Measurements from ENCODE around the gene ERC2.

ERC2 gene

DNA sequence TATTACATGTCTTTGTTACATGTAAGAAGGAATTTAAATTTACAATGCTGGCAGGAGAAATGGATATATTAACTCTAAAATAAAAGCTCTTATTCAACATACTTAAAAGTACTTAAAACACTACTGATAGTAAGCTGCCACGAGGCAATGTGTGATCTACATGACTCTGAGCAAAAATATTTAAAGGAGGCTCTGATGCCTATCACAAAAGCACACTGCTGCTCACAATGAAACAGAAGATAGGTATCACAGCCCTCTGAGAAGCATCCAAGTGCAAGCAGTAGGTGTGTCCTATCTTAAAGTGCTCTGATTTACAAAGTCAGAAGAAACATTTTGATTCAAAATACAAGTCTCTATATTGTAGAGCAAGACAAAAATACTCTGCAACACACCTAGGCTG, 610.0 kb downstream of the ERC2 start:
- DNase-seq (ENCODE audit: low spot score) (no peak), ATAC-seq (ENCODE audit: low read depth) (no peak)
- Histone ChIP-seq H3K27ac (ENCODE audit: poor library complexity, severe bottlenecking) (no peak overlapping the region), H3K27me3 (ENCODE audit: insufficient read depth, poor library complexity, severe bottlenecking) (no peaks in the 10 kb centered on the region), H3K9me3 (ENCODE audit: severe bottlenecking) (no peaks in the 10 kb centered on the region), H3K36me3 (ENCODE audit: low read depth) (no peaks in the 10 kb centered on the region), H3K4me1 (ENCODE audit: insufficient read depth, poor library complexity, severe bottlenecking) (no peaks in the 10 kb centered on the region), H3K4me3 (ENCODE audit: severe bottlenecking) (no peak overlapping the region)
- TF ChIP-seq, protein P1, sequence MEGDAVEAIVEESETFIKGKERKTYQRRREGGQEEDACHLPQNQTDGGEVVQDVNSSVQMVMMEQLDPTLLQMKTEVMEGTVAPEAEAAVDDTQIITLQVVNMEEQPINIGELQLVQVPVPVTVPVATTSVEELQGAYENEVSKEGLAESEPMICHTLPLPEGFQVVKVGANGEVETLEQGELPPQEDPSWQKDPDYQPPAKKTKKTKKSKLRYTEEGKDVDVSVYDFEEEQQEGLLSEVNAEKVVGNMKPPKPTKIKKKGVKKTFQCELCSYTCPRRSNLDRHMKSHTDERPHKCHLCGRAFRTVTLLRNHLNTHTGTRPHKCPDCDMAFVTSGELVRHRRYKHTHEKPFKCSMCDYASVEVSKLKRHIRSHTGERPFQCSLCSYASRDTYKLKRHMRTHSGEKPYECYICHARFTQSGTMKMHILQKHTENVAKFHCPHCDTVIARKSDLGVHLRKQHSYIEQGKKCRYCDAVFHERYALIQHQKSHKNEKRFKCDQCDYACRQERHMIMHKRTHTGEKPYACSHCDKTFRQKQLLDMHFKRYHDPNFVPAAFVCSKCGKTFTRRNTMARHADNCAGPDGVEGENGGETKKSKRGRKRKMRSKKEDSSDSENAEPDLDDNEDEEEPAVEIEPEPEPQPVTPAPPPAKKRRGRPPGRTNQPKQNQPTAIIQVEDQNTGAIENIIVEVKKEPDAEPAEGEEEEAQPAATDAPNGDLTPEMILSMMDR (IDR thresholded peaks at IDR 0.05; ENCODE audit: poor library complexity, severe bottlenecking): no peak

- no peaks in the 10 kb centered on the region for H3K36me3 ChIP-seq (ENCODE audit: low read depth)
- no peaks in the 10 kb centered on the region for H3K4me1 ChIP-seq (ENCODE audit: insufficient read depth, poor library complexity, severe bottlenecking)
- TF ChIP-seq, protein P1 (IDR thresholded peaks at IDR 0.05; ENCODE audit: poor library complexity, severe bottlenecking): no peak
- H3K9me3 ChIP-seq (ENCODE audit: severe bottlenecking): no peaks in the 10 kb centered on the region
- ATAC-seq (ENCODE audit: low read depth): no peak
- H3K27ac ChIP-seq (ENCODE audit: poor library complexity, severe bottlenecking): no peak overlapping the region
- no peaks in the 10 kb centered on the region for H3K27me3 ChIP-seq (ENCODE audit: insufficient read depth, poor library complexity, severe bottlenecking)
- no peak overlapping the region for H3K4me3 ChIP-seq (ENCODE audit: severe bottlenecking)
- DNase-seq (ENCODE audit: low spot score): no peak
Measured at GRCh38 chr3:55857633-55858032, 610.6 kb downstream of the ERC2 start.

DNA sequence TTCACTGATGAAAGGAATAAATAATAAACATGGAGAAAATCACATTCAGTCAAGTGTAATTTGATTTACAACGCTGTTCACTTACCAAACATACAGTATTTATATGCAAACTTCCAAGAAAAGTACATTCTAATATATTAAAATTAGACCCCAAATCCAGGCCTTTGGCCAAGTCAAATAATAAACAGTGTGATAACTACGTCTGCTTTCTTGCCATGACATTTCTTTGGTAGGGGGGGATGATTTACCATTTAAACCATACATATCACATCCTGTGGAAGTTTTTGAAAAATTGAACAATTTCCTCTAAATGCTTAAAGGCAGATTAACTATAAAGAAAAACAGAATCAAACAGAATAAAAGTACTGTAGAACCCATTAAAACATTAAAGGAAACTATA, 613.0 kb downstream of the ERC2 start:
- Histone ChIP-seq H3K27me3 (ENCODE audit: insufficient read depth, poor library complexity, severe bottlenecking) (no peaks in the 10 kb centered on the region), H3K9me3 (ENCODE audit: severe bottlenecking) (no peaks in the 10 kb centered on the region), H3K27ac (ENCODE audit: poor library complexity, severe bottlenecking) (no peak overlapping the region), H3K4me1 (ENCODE audit: insufficient read depth, poor library complexity, severe bottlenecking) (no peaks in the 10 kb centered on the region), H3K4me3 (ENCODE audit: severe bottlenecking) (no peak overlapping the region), H3K36me3 (ENCODE audit: low read depth) (no peaks in the 10 kb centered on the region)
- DNase-seq (ENCODE audit: low spot score) (no peak), ATAC-seq (ENCODE audit: low read depth) (no peak)
- TF ChIP-seq, protein P1 (IDR thresholded peaks at IDR 0.05; ENCODE audit: poor library complexity, severe bottlenecking): no peak

DNA sequence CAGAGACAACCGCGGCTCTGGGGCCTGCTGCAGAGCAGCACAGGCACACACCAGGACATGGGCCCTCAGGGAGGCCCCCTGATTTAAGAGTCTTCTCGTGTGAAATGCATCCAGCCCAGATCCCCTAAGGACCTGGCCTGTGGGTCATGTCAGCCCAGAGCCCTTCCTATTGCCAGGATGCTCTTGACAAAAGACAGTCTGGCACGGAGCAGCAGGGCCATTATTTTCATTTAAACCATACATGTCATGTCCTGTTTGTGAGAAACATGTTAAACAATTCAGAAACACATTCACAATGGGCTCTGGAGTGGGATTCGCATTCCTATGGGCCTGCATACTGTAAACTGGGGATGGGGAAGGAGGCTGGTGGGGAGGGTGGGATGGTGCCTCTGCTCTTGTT, 613.8 kb downstream of the ERC2 start:
- Histone ChIP-seq H3K4me1 (ENCODE audit: insufficient read depth, poor library complexity, severe bottlenecking) (no peaks in the 10 kb centered on the region), H3K27ac (ENCODE audit: poor library complexity, severe bottlenecking) (no peak overlapping the region), H3K4me3 (ENCODE audit: severe bottlenecking) (no peak overlapping the region), H3K36me3 (ENCODE audit: low read depth) (no peaks in the 10 kb centered on the region), H3K9me3 (ENCODE audit: severe bottlenecking) (no peaks in the 10 kb centered on the region), H3K27me3 (ENCODE audit: insufficient read depth, poor library complexity, severe bottlenecking) (no peaks in the 10 kb centered on the region)
- TF ChIP-seq, protein P1 (IDR thresholded peaks at IDR 0.05; ENCODE audit: poor library complexity, severe bottlenecking): no peak
- DNase-seq (ENCODE audit: low spot score) (no peak), ATAC-seq (ENCODE audit: low read depth) (no peak)

GRCh38 chr3:55852326-55852725, 615.9 kb downstream of the ERC2 start:
- H3K36me3 ChIP-seq (ENCODE audit: low read depth): no peaks in the 10 kb centered on the region
- H3K4me3 ChIP-seq (ENCODE audit: severe bottlenecking): no peak overlapping the region
- H3K27me3 ChIP-seq (ENCODE audit: insufficient read depth, poor library complexity, severe bottlenecking): no peaks in the 10 kb centered on the region
- no peaks in the 10 kb centered on the region for H3K9me3 ChIP-seq (ENCODE audit: severe bottlenecking)
- H3K27ac ChIP-seq (ENCODE audit: poor library complexity, severe bottlenecking): no peak overlapping the region
- H3K4me1 ChIP-seq (ENCODE audit: insufficient read depth, poor library complexity, severe bottlenecking): no peaks in the 10 kb centered on the region
- TF ChIP-seq, protein P1 (IDR thresholded peaks at IDR 0.05; ENCODE audit: poor library complexity, severe bottlenecking): no peak
- ATAC-seq (ENCODE audit: low read depth) (no peak), DNase-seq (ENCODE audit: low spot score) (no peak)

Data from RWPE2 (cell line).